GM23338 (cell line): ENCODE data around the gene KCNIP1. TPM values are rescaled to one million over a fixed set of nuclear protein-coding genes. Genes with fewer than 3 reads are reported as not detected.

Experiments
- ATAC-seq: fragments of 200-7000 bp; cut with Tn5 transposase; 3 replicates; pipeline ENCODE4 v1.9.1; 2020
- DNase-seq: peaks from one replicate; pipeline ENCODE4 v3.0.0-alpha.2; 2015; ENCODE audit warnings: low spot score
- H2AFZ ChIP-seq: fragments of 200-600 bp; sonication (generic); 2 replicates; pipeline ENCODE4 v1.8.0; 2016; ENCODE audit warnings: antibody characterized with exemption, mild to moderate bottlenecking, moderate library complexity
- H3F3A ChIP-seq: fragments of 200-600 bp; sonication (generic); replicated peaks from 2 replicates; pipeline ENCODE4 v1.8.0; 2017; ENCODE audit warnings: antibody characterized with exemption, mixed run types, low read depth
- H3K27ac ChIP-seq: fragments of 200-600 bp; sonication (generic); 2 replicates; pipeline ENCODE4 v1.6.1; 2016; ENCODE audit warnings: low read depth
- H3K27me3 ChIP-seq: fragments of 200-600 bp; sonication (generic); 2 replicates; pipeline ENCODE4 v1.8.0; 2016; ENCODE audit warnings: mild to moderate bottlenecking, mixed run types, moderate library complexity; ENCODE audit not compliant: insufficient read depth
- H3K36me3 ChIP-seq: fragments of 200-600 bp; sonication (generic); 2 replicates; pipeline ENCODE4 v1.8.0; 2016; ENCODE audit warnings: mild to moderate bottlenecking; ENCODE audit not compliant: insufficient read depth
- H3K4me1 ChIP-seq: fragments of 200-600 bp; sonication (generic); 2 replicates; pipeline ENCODE4 v1.8.0; 2016; ENCODE audit warnings: mild to moderate bottlenecking, moderate library complexity; ENCODE audit not compliant: insufficient read depth
- H3K4me2 ChIP-seq: fragments of 200-600 bp; sonication (generic); 2 replicates; pipeline ENCODE4 v1.7.1; 2017; ENCODE audit warnings: mixed run types
- H3K4me3 ChIP-seq: fragments of 200-600 bp; sonication (generic); 2 replicates; pipeline ENCODE4 v1.6.1; 2016; ENCODE audit warnings: mixed run types
- H3K79me2 ChIP-seq: fragments of 200-600 bp; sonication (generic); replicated peaks from 2 replicates; pipeline ENCODE4 v1.8.0; 2017; ENCODE audit warnings: mild to moderate bottlenecking; ENCODE audit not compliant: insufficient read depth
- H3K9me2 ChIP-seq: fragments of 200-600 bp; sonication (generic); 2 replicates; pipeline ENCODE4 v1.8.0; 2017; ENCODE audit not compliant: insufficient read depth
- H4K20me1 ChIP-seq: fragments of 200-600 bp; sonication (generic); replicated peaks from 2 replicates; pipeline ENCODE4 v1.8.0; 2017; ENCODE audit warnings: mild to moderate bottlenecking; ENCODE audit not compliant: insufficient read depth
- H3K27ac Mint-ChIP-seq: 2 replicates; pipeline ENCODE4 v1.8.0; 2020; ENCODE audit warnings: inconsistent platforms, mild to moderate bottlenecking, moderate library complexity, mixed read lengths
- H3K27me3 Mint-ChIP-seq: 3 replicates; pipeline ENCODE4 v1.8.0; 2022; ENCODE audit warnings: low read depth, mild to moderate bottlenecking, moderate library complexity, mixed read lengths, inconsistent platforms; ENCODE audit not compliant: insufficient read depth, poor library complexity
- H3K36me3 Mint-ChIP-seq: 3 replicates; pipeline ENCODE4 v1.8.0; 2021; ENCODE audit warnings: low read depth, mild to moderate bottlenecking, inconsistent platforms, moderate library complexity, mixed read lengths
- H3K4me1 Mint-ChIP-seq: 3 replicates; pipeline ENCODE4 v1.8.0; 2020; ENCODE audit warnings: mild to moderate bottlenecking, inconsistent platforms, mixed read lengths
- H3K4me3 Mint-ChIP-seq: 3 replicates; pipeline ENCODE4 v1.8.0; 2021; ENCODE audit warnings: moderate library complexity, mild to moderate bottlenecking, inconsistent platforms, mixed read lengths
- H3K9me3 Mint-ChIP-seq: 3 replicates; pipeline ENCODE4 v1.8.0; 2020; ENCODE audit warnings: moderate library complexity, mild to moderate bottlenecking, inconsistent platforms, mixed read lengths
- CTCF ChIP-seq, 2 experiments: fragments of 200-600 bp in 1 of 2; sonication (generic) in 1 of 2; conservative IDR thresholded peaks; 2 replicates each; pipeline versions ENCODE4 v1.5.1 to v1.6.1; 2016 to 2017; ENCODE audit warnings: antibody characterized with exemption in 2 of 2, low read depth in 2 of 2, mild to moderate bottlenecking in 2 of 2, moderate library complexity in 1 of 2
- ETS1 ChIP-seq: IDR thresholded peaks from 2 replicates; pipeline ENCODE4 v1.6.1; 2016; ENCODE audit warnings: antibody characterized with exemption
- EZH2 ChIP-seq: fragments of 200-600 bp; sonication (generic); IDR thresholded peaks from one replicate; pipeline ENCODE4 v1.8.0; 2017; ENCODE audit warnings: antibody characterized with exemption, mild to moderate bottlenecking, low read depth; ENCODE audit not compliant: unreplicated experiment
- EZH2phosphoT487 ChIP-seq: fragments of 200-600 bp; sonication (generic); IDR thresholded peaks from one replicate; pipeline ENCODE4 v1.8.1; 2018; ENCODE audit warnings: antibody characterized with exemption; ENCODE audit not compliant: unreplicated experiment
- NANOG ChIP-seq: IDR thresholded peaks from 2 replicates; pipeline ENCODE4 v1.6.1; 2016; ENCODE audit warnings: antibody characterized with exemption, borderline replicate concordance
- POLR2AphosphoS5 ChIP-seq: IDR thresholded peaks from 2 replicates; pipeline ENCODE4 v1.6.1; 2016; ENCODE audit warnings: antibody characterized with exemption, low read depth
- STAT1 ChIP-seq: IDR thresholded peaks from one replicate; pipeline ENCODE4 v1.6.1; 2016; ENCODE audit warnings: antibody characterized with exemption; ENCODE audit not compliant: unreplicated experiment
- ZNF114 ChIP-seq: fragments of 250-450 bp; sonication (Bioruptor Pico); IDR thresholded peaks from 2 replicates; pipeline ENCODE4 v1.5.0; 2020; ENCODE audit warnings: mild to moderate bottlenecking, moderate library complexity
- ZNF331 ChIP-seq: fragments of 250-450 bp; sonication (Bioruptor Pico); IDR thresholded peaks from 2 replicates; pipeline ENCODE4 v1.5.0; 2020; ENCODE audit warnings: low read depth, mild to moderate bottlenecking, moderate library complexity
- ZNF462 ChIP-seq: fragments of 250-450 bp; sonication (Bioruptor Pico); IDR thresholded peaks from 2 replicates; pipeline ENCODE4 v1.5.0; 2020; ENCODE audit warnings: mild to moderate bottlenecking, moderate library complexity
- polyA plus RNA-seq: library from polyadenylated mRNA; unstranded; fragments of >200 nt; fragmentation: Nextera tagmentation; extraction: Ambion mirVana; gene quantifications from 2 replicates; pipeline ENCODE4 v1.2.1, GENCODE V29; 2016
- total RNA-seq: library from RNA; depleted of rRNA; stranded (reverse); fragments of >200 nt; shearing (Covaris generic); gene quantifications from 2 replicates; pipeline ENCODE4 v1.2.3, GENCODE V29; 2014

The KCNIP1 gene
- total and polyA plus RNA-seq, 2 experiments from 2014 or later, result 0.31 to 0.87 TPM

- Histone ChIP-seq H3K27ac (no peak overlapping the region), H3K4me2 (no peak overlapping the region), H3K9me2 (peaks cover 14% of the 10 kb centered on the region), H2AFZ (no peak overlapping the region), H3K79me2 (no peaks in the 10 kb centered on the region), H4K20me1 (no peaks in the 10 kb centered on the region), H3K4me3 (no peak overlapping the region), H3K36me3 (no peaks in the 10 kb centered on the region), H3K4me1 (peaks cover 10% of the 10 kb centered on the region), H3F3A (no peaks in the 10 kb centered on the region), H3K27me3 (no peaks in the 10 kb centered on the region)
- no peak overlapping the region for H3K4me3 Mint-ChIP-seq
- no peaks in the 10 kb centered on the region for H3K36me3 Mint-ChIP-seq
- 0 out of 3 replicates have a peak, but pooled peaks cover 2% of the 10 kb centered on the region for H3K9me3 Mint-ChIP-seq
- no peak for DNase-seq
- ATAC-seq, result no peak
- TF ChIP-seq EZH2, result no peak
- no peak for TF ChIP-seq ZNF331
- H3K4me1 Mint-ChIP-seq, result peaks cover 9% of the 10 kb centered on the region
- H3K27ac Mint-ChIP-seq, result no peak overlapping the region
- H3K27me3 Mint-ChIP-seq, result peaks cover 15% of the 10 kb centered on the region
Observed at GRCh38 chr5:170655920-170656319, 152.1 kb downstream of the KCNIP1 start.

GRCh38 chr5:170656346-170656745 is 152.5 kb downstream of the KCNIP1 start:
- peaks cover 15% of the 10 kb centered on the region for H3K27me3 Mint-ChIP-seq
- peaks cover 8% of the 10 kb centered on the region for H3K4me1 Mint-ChIP-seq
- no peak for DNase-seq
- Histone ChIP-seq H2AFZ (no peak overlapping the region), H3K36me3 (no peaks in the 10 kb centered on the region), H3K9me2 (peaks cover 14% of the 10 kb centered on the region), H3K79me2 (no peaks in the 10 kb centered on the region), H3K4me1 (peaks cover 10% of the 10 kb centered on the region), H3K27me3 (no peaks in the 10 kb centered on the region), H3F3A (no peaks in the 10 kb centered on the region), H4K20me1 (no peaks in the 10 kb centered on the region), H3K4me3 (no peak overlapping the region), H3K27ac (no peak overlapping the region), H3K4me2 (no peak overlapping the region)
- no peak for TF ChIP-seq EZH2phosphoT487
- no peak for TF ChIP-seq ZNF331
- no peak for TF ChIP-seq NANOG
- no peak for TF ChIP-seq STAT1
- no peak for TF ChIP-seq POLR2AphosphoS5
- no peak for TF ChIP-seq ZNF462 (CRISPR knock-in tag)
- no peak for TF ChIP-seq ETS1
- TF ChIP-seq CTCF (conservative IDR thresholded peaks at IDR 0.05; ENCODE audit: low read depth in 2 of 2), result no peak
- no peak for TF ChIP-seq ZNF114
- H3K36me3 Mint-ChIP-seq, result no peaks in the 10 kb centered on the region
- 0 out of 3 replicates have a peak, but pooled peaks cover 1% of the 10 kb centered on the region for H3K9me3 Mint-ChIP-seq
- ATAC-seq, result no peak
- no peak overlapping the region for H3K4me3 Mint-ChIP-seq
- H3K27ac Mint-ChIP-seq, result no peak overlapping the region
